PC-3 (cell line): ENCODE measurements around the gene MAGT1.

Source experiments
- EZH2 ChIP-seq: fragments of 300-600 bp; sonication (generic); IDR thresholded peaks from one replicate; pipeline ENCODE4 v1.6.1; 2017; ENCODE audit warnings: antibody characterized with exemption, mild to moderate bottlenecking, low read length; ENCODE audit not compliant: unreplicated experiment
- EZH2phosphoT487 ChIP-seq: fragments of 300-600 bp; sonication (generic); IDR thresholded peaks from 2 replicates; pipeline ENCODE4 v1.6.1; 2018; ENCODE audit warnings: mild to moderate bottlenecking, antibody characterized with exemption, low read length, borderline replicate concordance
- TF ChIP-seq, protein P1 (sequence below): fragments of 300-600 bp; sonication (generic); conservative IDR thresholded peaks from 2 replicates; pipeline ENCODE4 v1.5.1; 2017; ENCODE audit warnings: antibody characterized with exemption, low read depth, mild to moderate bottlenecking, low read length

DNA sequence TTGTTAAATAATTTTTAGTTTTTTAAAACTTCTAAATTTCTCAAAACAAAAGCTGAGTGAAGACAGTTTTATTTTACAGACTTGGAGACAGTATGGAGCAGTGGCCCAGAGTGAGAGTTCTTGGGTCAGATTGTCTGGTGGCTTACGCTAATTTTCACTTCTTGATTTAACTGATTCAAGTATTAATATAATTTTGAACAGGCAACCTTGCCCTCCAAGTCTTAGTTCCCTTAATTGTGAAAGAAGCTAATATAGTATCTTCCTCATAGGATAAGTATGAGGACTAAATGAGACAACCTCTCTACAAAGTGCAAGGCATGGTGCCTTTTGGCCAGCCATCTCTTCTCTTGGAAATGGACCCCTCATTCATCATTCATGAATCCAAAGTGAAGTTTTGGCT is 40.7 kb upstream of the MAGT1 start:
- TF ChIP-seq, protein P1, sequence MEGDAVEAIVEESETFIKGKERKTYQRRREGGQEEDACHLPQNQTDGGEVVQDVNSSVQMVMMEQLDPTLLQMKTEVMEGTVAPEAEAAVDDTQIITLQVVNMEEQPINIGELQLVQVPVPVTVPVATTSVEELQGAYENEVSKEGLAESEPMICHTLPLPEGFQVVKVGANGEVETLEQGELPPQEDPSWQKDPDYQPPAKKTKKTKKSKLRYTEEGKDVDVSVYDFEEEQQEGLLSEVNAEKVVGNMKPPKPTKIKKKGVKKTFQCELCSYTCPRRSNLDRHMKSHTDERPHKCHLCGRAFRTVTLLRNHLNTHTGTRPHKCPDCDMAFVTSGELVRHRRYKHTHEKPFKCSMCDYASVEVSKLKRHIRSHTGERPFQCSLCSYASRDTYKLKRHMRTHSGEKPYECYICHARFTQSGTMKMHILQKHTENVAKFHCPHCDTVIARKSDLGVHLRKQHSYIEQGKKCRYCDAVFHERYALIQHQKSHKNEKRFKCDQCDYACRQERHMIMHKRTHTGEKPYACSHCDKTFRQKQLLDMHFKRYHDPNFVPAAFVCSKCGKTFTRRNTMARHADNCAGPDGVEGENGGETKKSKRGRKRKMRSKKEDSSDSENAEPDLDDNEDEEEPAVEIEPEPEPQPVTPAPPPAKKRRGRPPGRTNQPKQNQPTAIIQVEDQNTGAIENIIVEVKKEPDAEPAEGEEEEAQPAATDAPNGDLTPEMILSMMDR: no peak
- TF ChIP-seq EZH2: no peak
- TF ChIP-seq EZH2phosphoT487: no peak
